GM23338 (cell line): ENCODE results near the gene SPACA7. TPM values are rescaled to one million over a fixed set of nuclear protein-coding genes. Genes with fewer than 3 reads are reported as not detected.

Experiments
- ATAC-seq: fragments of 200-7000 bp; cut with Tn5 transposase; 3 replicates; pipeline ENCODE4 v1.9.1; 2020
- DNase-seq: peaks from one replicate; pipeline ENCODE4 v3.0.0-alpha.2; 2015; ENCODE audit warnings: low spot score
- H2AFZ ChIP-seq: fragments of 200-600 bp; sonication (generic); 2 replicates; pipeline ENCODE4 v1.8.0; 2016; ENCODE audit warnings: antibody characterized with exemption, mild to moderate bottlenecking, moderate library complexity
- H3F3A ChIP-seq: fragments of 200-600 bp; sonication (generic); replicated peaks from 2 replicates; pipeline ENCODE4 v1.8.0; 2017; ENCODE audit warnings: antibody characterized with exemption, mixed run types, low read depth
- H3K27ac ChIP-seq: fragments of 200-600 bp; sonication (generic); 2 replicates; pipeline ENCODE4 v1.6.1; 2016; ENCODE audit warnings: low read depth
- H3K27me3 ChIP-seq: fragments of 200-600 bp; sonication (generic); 2 replicates; pipeline ENCODE4 v1.8.0; 2016; ENCODE audit warnings: mild to moderate bottlenecking, mixed run types, moderate library complexity; ENCODE audit not compliant: insufficient read depth
- H3K36me3 ChIP-seq: fragments of 200-600 bp; sonication (generic); 2 replicates; pipeline ENCODE4 v1.8.0; 2016; ENCODE audit warnings: mild to moderate bottlenecking; ENCODE audit not compliant: insufficient read depth
- H3K4me1 ChIP-seq: fragments of 200-600 bp; sonication (generic); 2 replicates; pipeline ENCODE4 v1.8.0; 2016; ENCODE audit warnings: mild to moderate bottlenecking, moderate library complexity; ENCODE audit not compliant: insufficient read depth
- H3K4me2 ChIP-seq: fragments of 200-600 bp; sonication (generic); 2 replicates; pipeline ENCODE4 v1.7.1; 2017; ENCODE audit warnings: mixed run types
- H3K4me3 ChIP-seq: fragments of 200-600 bp; sonication (generic); 2 replicates; pipeline ENCODE4 v1.6.1; 2016; ENCODE audit warnings: mixed run types
- H3K79me2 ChIP-seq: fragments of 200-600 bp; sonication (generic); replicated peaks from 2 replicates; pipeline ENCODE4 v1.8.0; 2017; ENCODE audit warnings: mild to moderate bottlenecking; ENCODE audit not compliant: insufficient read depth
- H3K9me2 ChIP-seq: fragments of 200-600 bp; sonication (generic); 2 replicates; pipeline ENCODE4 v1.8.0; 2017; ENCODE audit not compliant: insufficient read depth
- H4K20me1 ChIP-seq: fragments of 200-600 bp; sonication (generic); replicated peaks from 2 replicates; pipeline ENCODE4 v1.8.0; 2017; ENCODE audit warnings: mild to moderate bottlenecking; ENCODE audit not compliant: insufficient read depth
- H3K27ac Mint-ChIP-seq: 2 replicates; pipeline ENCODE4 v1.8.0; 2020; ENCODE audit warnings: inconsistent platforms, mild to moderate bottlenecking, moderate library complexity, mixed read lengths
- H3K27me3 Mint-ChIP-seq: 3 replicates; pipeline ENCODE4 v1.8.0; 2022; ENCODE audit warnings: low read depth, mild to moderate bottlenecking, moderate library complexity, mixed read lengths, inconsistent platforms; ENCODE audit not compliant: insufficient read depth, poor library complexity
- H3K36me3 Mint-ChIP-seq: 3 replicates; pipeline ENCODE4 v1.8.0; 2021; ENCODE audit warnings: low read depth, mild to moderate bottlenecking, inconsistent platforms, moderate library complexity, mixed read lengths
- H3K4me1 Mint-ChIP-seq: 3 replicates; pipeline ENCODE4 v1.8.0; 2020; ENCODE audit warnings: mild to moderate bottlenecking, inconsistent platforms, mixed read lengths
- H3K4me3 Mint-ChIP-seq: 3 replicates; pipeline ENCODE4 v1.8.0; 2021; ENCODE audit warnings: moderate library complexity, mild to moderate bottlenecking, inconsistent platforms, mixed read lengths
- H3K9me3 Mint-ChIP-seq: 3 replicates; pipeline ENCODE4 v1.8.0; 2020; ENCODE audit warnings: moderate library complexity, mild to moderate bottlenecking, inconsistent platforms, mixed read lengths
- CREB1 ChIP-seq: fragments of 250-450 bp; sonication (Bioruptor Pico); IDR thresholded peaks from 2 replicates; pipeline ENCODE4 v1.5.0; 2020; ENCODE audit warnings: low read depth, mild to moderate bottlenecking, moderate library complexity
- ETS1 ChIP-seq: IDR thresholded peaks from 2 replicates; pipeline ENCODE4 v1.6.1; 2016; ENCODE audit warnings: antibody characterized with exemption
- EZH2 ChIP-seq: fragments of 200-600 bp; sonication (generic); IDR thresholded peaks from one replicate; pipeline ENCODE4 v1.8.0; 2017; ENCODE audit warnings: antibody characterized with exemption, mild to moderate bottlenecking, low read depth; ENCODE audit not compliant: unreplicated experiment
- EZH2phosphoT487 ChIP-seq: fragments of 200-600 bp; sonication (generic); IDR thresholded peaks from one replicate; pipeline ENCODE4 v1.8.1; 2018; ENCODE audit warnings: antibody characterized with exemption; ENCODE audit not compliant: unreplicated experiment
- JUNB ChIP-seq: IDR thresholded peaks from one replicate; pipeline ENCODE4 v1.6.1; 2016; ENCODE audit warnings: antibody characterized with exemption; ENCODE audit not compliant: unreplicated experiment
- NANOG ChIP-seq: IDR thresholded peaks from 2 replicates; pipeline ENCODE4 v1.6.1; 2016; ENCODE audit warnings: antibody characterized with exemption, borderline replicate concordance
- POLR2AphosphoS5 ChIP-seq: IDR thresholded peaks from 2 replicates; pipeline ENCODE4 v1.6.1; 2016; ENCODE audit warnings: antibody characterized with exemption, low read depth
- REST ChIP-seq: IDR thresholded peaks from one replicate; pipeline ENCODE4 v1.6.1; 2018; ENCODE audit warnings: antibody characterized with exemption; ENCODE audit not compliant: unreplicated experiment
- STAT1 ChIP-seq: IDR thresholded peaks from one replicate; pipeline ENCODE4 v1.6.1; 2016; ENCODE audit warnings: antibody characterized with exemption; ENCODE audit not compliant: unreplicated experiment
- ZNF114 ChIP-seq: fragments of 250-450 bp; sonication (Bioruptor Pico); IDR thresholded peaks from 2 replicates; pipeline ENCODE4 v1.5.0; 2020; ENCODE audit warnings: mild to moderate bottlenecking, moderate library complexity
- polyA plus RNA-seq: library from polyadenylated mRNA; unstranded; fragments of >200 nt; fragmentation: Nextera tagmentation; extraction: Ambion mirVana; gene quantifications from 2 replicates; pipeline ENCODE4 v1.2.1, GENCODE V29; 2016
- total RNA-seq: library from RNA; depleted of rRNA; stranded (reverse); fragments of >200 nt; shearing (Covaris generic); gene quantifications from 2 replicates; pipeline ENCODE4 v1.2.3, GENCODE V29; 2014
- TF ChIP-seq, protein P1 (sequence below): fragments of 250-450 bp; sonication (Bioruptor Pico); IDR thresholded peaks from 2 replicates; pipeline ENCODE4 v1.5.0; 2020; ENCODE audit warnings: mild to moderate bottlenecking, moderate library complexity
- TF ChIP-seq, protein P2 (sequence below), 2 experiments: fragments of 200-600 bp in 1 of 2; sonication (generic) in 1 of 2; conservative IDR thresholded peaks; 2 replicates each; pipeline versions ENCODE4 v1.5.1 to v1.6.1; 2016 to 2017; ENCODE audit warnings: antibody characterized with exemption in 2 of 2, low read depth in 2 of 2, mild to moderate bottlenecking in 2 of 2, moderate library complexity in 1 of 2

The SPACA7 gene
- total and polyA plus RNA-seq, 2 experiments from 2014 or later, result not detected

DNA sequence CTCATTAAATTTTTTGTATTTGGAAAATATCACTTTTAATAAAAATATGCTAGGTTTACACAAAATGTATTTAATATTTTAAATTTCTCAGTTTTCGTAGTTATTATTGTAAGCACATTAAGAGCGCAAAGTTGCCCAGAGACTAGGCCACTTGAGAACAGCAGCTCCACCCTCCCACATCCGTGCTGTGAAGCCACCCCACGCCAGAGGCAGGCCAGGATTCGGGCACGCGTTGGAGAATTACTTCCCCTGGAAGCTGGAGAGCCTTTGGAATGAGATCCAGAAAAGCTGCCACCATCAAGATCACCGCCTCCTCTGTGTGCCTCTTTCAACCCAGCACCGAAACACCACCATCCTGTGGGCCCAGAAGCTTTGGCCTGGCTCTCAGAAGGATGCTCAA lies 41.0 kb upstream of the SPACA7 start:
- H3K27me3 Mint-ChIP-seq, result peaks cover 29% of the 10 kb centered on the region

More for the DNA sequence above, 41.0 kb upstream of the SPACA7 start:
- Mint-ChIP-seq H3K36me3 (peaks cover 2% of the 10 kb centered on the region; the same call in 2 of the 3 replicates), H3K4me1 (peaks cover 11% of the 10 kb centered on the region), H3K9me3 (peaks cover 24% of the 10 kb centered on the region; the same call in 2 of the 3 replicates), H3K4me3 (no peak overlapping the region), H3K27ac (no peak overlapping the region)
- H3F3A ChIP-seq, result no peaks in the 10 kb centered on the region
- H3K79me2 ChIP-seq, result no peaks in the 10 kb centered on the region
- H3K4me2 ChIP-seq, result no peak overlapping the region
- H3K4me1 ChIP-seq, result peaks cover 10% of the 10 kb centered on the region
- H3K9me2 ChIP-seq, result no peaks in the 10 kb centered on the region
- H2AFZ ChIP-seq, result no peak overlapping the region
- peaks cover 24% of the 10 kb centered on the region for H3K27me3 ChIP-seq
- H3K4me3 ChIP-seq, result no peak overlapping the region
- ATAC-seq (no peak), DNase-seq (no peak)
- no peak overlapping the region for H3K27ac ChIP-seq
- no peak for TF ChIP-seq REST
- TF ChIP-seq, protein P1, sequence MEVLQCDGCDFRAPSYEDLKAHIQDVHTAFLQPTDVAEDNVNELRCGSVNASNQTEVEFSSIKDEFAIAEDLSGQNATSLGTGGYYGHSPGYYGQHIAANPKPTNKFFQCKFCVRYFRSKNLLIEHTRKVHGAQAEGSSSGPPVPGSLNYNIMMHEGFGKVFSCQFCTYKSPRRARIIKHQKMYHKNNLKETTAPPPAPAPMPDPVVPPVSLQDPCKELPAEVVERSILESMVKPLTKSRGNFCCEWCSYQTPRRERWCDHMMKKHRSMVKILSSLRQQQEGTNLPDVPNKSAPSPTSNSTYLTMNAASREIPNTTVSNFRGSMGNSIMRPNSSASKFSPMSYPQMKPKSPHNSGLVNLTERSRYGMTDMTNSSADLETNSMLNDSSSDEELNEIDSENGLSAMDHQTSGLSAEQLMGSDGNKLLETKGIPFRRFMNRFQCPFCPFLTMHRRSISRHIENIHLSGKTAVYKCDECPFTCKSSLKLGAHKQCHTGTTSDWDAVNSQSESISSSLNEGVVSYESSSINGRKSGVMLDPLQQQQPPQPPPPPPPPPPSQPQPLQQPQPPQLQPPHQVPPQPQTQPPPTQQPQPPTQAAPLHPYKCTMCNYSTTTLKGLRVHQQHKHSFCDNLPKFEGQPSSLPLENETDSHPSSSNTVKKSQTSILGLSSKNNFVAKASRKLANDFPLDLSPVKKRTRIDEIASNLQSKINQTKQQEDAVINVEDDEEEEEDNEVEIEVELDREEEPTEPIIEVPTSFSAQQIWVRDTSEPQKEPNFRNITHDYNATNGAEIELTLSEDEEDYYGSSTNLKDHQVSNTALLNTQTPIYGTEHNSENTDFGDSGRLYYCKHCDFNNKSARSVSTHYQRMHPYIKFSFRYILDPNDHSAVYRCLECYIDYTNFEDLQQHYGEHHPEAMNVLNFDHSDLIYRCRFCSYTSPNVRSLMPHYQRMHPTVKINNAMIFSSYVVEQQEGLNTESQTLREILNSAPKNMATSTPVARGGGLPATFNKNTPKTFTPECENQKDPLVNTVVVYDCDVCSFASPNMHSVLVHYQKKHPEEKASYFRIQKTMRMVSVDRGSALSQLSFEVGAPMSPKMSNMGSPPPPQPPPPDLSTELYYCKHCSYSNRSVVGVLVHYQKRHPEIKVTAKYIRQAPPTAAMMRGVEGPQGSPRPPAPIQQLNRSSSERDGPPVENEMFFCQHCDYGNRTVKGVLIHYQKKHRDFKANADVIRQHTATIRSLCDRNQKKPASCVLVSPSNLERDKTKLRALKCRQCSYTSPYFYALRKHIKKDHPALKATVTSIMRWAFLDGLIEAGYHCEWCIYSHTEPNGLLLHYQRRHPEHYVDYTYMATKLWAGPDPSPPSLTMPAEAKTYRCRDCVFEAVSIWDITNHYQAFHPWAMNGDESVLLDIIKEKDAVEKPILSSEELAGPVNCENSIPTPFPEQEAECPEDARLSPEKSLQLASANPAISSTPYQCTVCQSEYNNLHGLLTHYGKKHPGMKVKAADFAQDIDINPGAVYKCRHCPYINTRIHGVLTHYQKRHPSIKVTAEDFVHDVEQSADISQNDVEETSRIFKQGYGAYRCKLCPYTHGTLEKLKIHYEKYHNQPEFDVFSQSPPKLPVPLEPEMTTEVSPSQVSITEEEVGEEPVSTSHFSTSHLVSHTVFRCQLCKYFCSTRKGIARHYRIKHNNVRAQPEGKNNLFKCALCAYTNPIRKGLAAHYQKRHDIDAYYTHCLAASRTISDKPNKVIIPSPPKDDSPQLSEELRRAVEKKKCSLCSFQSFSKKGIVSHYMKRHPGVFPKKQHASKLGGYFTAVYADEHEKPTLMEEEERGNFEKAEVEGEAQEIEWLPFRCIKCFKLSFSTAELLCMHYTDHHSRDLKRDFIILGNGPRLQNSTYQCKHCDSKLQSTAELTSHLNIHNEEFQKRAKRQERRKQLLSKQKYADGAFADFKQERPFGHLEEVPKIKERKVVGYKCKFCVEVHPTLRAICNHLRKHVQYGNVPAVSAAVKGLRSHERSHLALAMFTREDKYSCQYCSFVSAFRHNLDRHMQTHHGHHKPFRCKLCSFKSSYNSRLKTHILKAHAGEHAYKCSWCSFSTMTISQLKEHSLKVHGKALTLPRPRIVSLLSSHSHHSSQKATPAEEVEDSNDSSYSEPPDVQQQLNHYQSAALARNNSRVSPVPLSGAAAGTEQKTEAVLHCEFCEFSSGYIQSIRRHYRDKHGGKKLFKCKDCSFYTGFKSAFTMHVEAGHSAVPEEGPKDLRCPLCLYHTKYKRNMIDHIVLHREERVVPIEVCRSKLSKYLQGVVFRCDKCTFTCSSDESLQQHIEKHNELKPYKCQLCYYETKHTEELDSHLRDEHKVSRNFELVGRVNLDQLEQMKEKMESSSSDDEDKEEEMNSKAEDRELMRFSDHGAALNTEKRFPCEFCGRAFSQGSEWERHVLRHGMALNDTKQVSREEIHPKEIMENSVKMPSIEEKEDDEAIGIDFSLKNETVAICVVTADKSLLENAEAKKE (CRISPR knock-in tag), result no peak
- no peak for TF ChIP-seq EZH2phosphoT487
- TF ChIP-seq STAT1, result no peak
- TF ChIP-seq CREB1, result no peak
- no peak for TF ChIP-seq ZNF114 (CRISPR knock-in tag)
- TF ChIP-seq, protein P2, sequence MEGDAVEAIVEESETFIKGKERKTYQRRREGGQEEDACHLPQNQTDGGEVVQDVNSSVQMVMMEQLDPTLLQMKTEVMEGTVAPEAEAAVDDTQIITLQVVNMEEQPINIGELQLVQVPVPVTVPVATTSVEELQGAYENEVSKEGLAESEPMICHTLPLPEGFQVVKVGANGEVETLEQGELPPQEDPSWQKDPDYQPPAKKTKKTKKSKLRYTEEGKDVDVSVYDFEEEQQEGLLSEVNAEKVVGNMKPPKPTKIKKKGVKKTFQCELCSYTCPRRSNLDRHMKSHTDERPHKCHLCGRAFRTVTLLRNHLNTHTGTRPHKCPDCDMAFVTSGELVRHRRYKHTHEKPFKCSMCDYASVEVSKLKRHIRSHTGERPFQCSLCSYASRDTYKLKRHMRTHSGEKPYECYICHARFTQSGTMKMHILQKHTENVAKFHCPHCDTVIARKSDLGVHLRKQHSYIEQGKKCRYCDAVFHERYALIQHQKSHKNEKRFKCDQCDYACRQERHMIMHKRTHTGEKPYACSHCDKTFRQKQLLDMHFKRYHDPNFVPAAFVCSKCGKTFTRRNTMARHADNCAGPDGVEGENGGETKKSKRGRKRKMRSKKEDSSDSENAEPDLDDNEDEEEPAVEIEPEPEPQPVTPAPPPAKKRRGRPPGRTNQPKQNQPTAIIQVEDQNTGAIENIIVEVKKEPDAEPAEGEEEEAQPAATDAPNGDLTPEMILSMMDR (conservative IDR thresholded peaks at IDR 0.05; ENCODE audit: low read depth in 2 of 2), result no peak
- TF ChIP-seq ETS1, result no peak
- no peak for TF ChIP-seq JUNB
- no peak for TF ChIP-seq EZH2
- no peak for TF ChIP-seq NANOG
- TF ChIP-seq POLR2AphosphoS5, result no peak
- H4K20me1 ChIP-seq, result no peaks in the 10 kb centered on the region
- no peaks in the 10 kb centered on the region for H3K36me3 ChIP-seq
